Fibroblast of lung (primary cell): ENCODE results near the gene SLC66A2.

Experiments used
- CTCF ChIP-seq, 2 donors: IDR thresholded peaks in 1 of 2; conservative IDR thresholded peaks in 1 of 2; 1 replicate in 1 of 2; 2 replicates in 1 of 2; pipeline ENCODE4 v1.5.1; 2011 to 2012; ENCODE audit warnings: low read length in 2 of 2, control low read depth in 1 of 2, inconsistent platforms in 1 of 2, low read depth in 1 of 2, mild to moderate bottlenecking in 1 of 2
- EZH2 ChIP-seq: IDR thresholded peaks from 2 replicates; pipeline ENCODE4 v1.5.1; 2012; ENCODE audit warnings: low read length, control low read depth, mild to moderate bottlenecking; ENCODE audit errors: missing control alignments

- no peak for TF ChIP-seq CTCF (conservative IDR thresholded peaks at IDR 0.05 in 1 of 2, IDR thresholded peaks at IDR 0.05 in 1 of 2; ENCODE audit: low read depth in 1 of 2, low read length in 2 of 2)
- no peak for TF ChIP-seq EZH2
These were observed 20.5 kb upstream of the SLC66A2 start for GRCh38 chr18:79971986-79972385.
